OCI-LY7 (cell line): ENCODE data around the gene KRT9.

Source experiments
- EZH2phosphoT487 ChIP-seq: fragments of 200-600 bp; sonication (generic); IDR thresholded peaks from 2 replicates; pipeline ENCODE4 v1.6.1; 2018; ENCODE audit warnings: low read depth, borderline replicate concordance, mild to moderate bottlenecking, mixed run types, antibody characterized with exemption, low read length, moderate library complexity, mixed read lengths
- TF ChIP-seq, protein P1 (sequence below): fragments of 200-600 bp; sonication (generic); conservative IDR thresholded peaks from 2 replicates; pipeline ENCODE4 v1.5.1; 2014; ENCODE audit warnings: mild to moderate bottlenecking, antibody characterized with exemption, low read length, moderate library complexity, mixed read lengths

DNA sequence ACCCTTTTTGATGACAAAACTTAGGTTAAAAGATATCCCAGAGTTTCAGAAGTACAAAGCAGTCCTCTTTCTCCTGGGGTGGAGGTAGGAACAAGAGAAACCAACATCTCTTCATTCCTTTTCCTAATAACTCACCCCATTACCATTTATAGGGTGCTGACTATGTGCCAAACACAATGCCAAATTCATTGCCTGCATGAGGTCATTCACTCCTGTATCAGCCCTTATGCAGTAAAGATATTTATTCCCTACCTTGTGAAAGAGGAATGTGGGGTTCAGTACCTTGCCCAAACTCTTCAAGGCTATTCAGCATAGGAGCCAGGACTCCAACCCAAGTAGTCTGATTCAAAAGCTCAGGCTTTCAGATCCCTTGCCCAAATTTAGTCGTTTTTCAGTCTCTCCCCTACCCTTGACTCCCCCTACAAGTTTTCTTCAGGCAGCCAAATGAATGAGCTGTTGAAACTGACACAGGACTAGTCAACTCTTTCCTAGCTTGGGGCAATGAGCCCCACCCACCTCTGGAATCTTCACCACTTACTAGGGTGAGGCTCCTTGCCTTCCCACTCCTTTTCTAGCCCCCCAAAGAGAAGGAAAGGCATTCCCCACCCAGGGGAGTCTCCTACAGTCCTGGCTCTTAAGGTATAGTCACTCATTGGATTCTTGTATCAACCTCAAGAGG, 9.0 kb upstream of the KRT9 start:
- TF ChIP-seq, protein P1, sequence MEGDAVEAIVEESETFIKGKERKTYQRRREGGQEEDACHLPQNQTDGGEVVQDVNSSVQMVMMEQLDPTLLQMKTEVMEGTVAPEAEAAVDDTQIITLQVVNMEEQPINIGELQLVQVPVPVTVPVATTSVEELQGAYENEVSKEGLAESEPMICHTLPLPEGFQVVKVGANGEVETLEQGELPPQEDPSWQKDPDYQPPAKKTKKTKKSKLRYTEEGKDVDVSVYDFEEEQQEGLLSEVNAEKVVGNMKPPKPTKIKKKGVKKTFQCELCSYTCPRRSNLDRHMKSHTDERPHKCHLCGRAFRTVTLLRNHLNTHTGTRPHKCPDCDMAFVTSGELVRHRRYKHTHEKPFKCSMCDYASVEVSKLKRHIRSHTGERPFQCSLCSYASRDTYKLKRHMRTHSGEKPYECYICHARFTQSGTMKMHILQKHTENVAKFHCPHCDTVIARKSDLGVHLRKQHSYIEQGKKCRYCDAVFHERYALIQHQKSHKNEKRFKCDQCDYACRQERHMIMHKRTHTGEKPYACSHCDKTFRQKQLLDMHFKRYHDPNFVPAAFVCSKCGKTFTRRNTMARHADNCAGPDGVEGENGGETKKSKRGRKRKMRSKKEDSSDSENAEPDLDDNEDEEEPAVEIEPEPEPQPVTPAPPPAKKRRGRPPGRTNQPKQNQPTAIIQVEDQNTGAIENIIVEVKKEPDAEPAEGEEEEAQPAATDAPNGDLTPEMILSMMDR: no peak
- TF ChIP-seq EZH2phosphoT487: no peak
